Effector memory CD4-positive, alpha-beta T cell (primary cell): ENCODE measurements around the gene KCNIP4.

Source experiments
- DNase-seq, 3 donors: peaks; one replicate each; pipeline ENCODE4 v3.0.0-alpha.2; 2020
- H3K27ac ChIP-seq: 2 replicates; pipeline ENCODE4 v1.7.0; 2013; ENCODE audit warnings: mild to moderate bottlenecking, low read length, moderate library complexity; ENCODE audit not compliant: insufficient read depth, poor library complexity, severe bottlenecking
- H3K27me3 ChIP-seq: replicated peaks from 2 replicates; pipeline ENCODE4 v1.7.0; 2013; ENCODE audit warnings: mild to moderate bottlenecking, low read length; ENCODE audit not compliant: insufficient read depth, control insufficient read depth, poor library complexity, severe bottlenecking
- H3K36me3 ChIP-seq: 2 replicates; pipeline ENCODE4 v1.7.0; 2013; ENCODE audit warnings: mild to moderate bottlenecking, low read length, moderate library complexity; ENCODE audit not compliant: control insufficient read depth, insufficient read depth
- H3K4me1 ChIP-seq: 2 replicates; pipeline ENCODE4 v1.7.0; 2013; ENCODE audit warnings: low read length, mild to moderate bottlenecking; ENCODE audit not compliant: control insufficient read depth, insufficient read depth, poor library complexity, severe bottlenecking
- H3K4me3 ChIP-seq: 2 replicates; pipeline ENCODE4 v1.7.0; 2013; ENCODE audit warnings: low read length, low read depth, mild to moderate bottlenecking; ENCODE audit not compliant: insufficient read depth, poor library complexity, severe bottlenecking
- H3K9me3 ChIP-seq: 2 replicates; pipeline ENCODE4 v1.7.0; 2013; ENCODE audit warnings: mild to moderate bottlenecking, low read length, moderate library complexity; ENCODE audit not compliant: control insufficient read depth

KCNIP4 gene

GRCh38 chr4:21117541-21118180, 830.9 kb downstream of the KCNIP4 start:
- H3K9me3 ChIP-seq = no peaks in the 10 kb centered on the region
- no peak overlapping the region for H3K27ac ChIP-seq
- no peaks in the 10 kb centered on the region for H3K27me3 ChIP-seq
- no peak overlapping the region for H3K4me3 ChIP-seq
- no peaks in the 10 kb centered on the region for H3K4me1 ChIP-seq
- H3K36me3 ChIP-seq = no peaks in the 10 kb centered on the region
- no peak for DNase-seq

DNA sequence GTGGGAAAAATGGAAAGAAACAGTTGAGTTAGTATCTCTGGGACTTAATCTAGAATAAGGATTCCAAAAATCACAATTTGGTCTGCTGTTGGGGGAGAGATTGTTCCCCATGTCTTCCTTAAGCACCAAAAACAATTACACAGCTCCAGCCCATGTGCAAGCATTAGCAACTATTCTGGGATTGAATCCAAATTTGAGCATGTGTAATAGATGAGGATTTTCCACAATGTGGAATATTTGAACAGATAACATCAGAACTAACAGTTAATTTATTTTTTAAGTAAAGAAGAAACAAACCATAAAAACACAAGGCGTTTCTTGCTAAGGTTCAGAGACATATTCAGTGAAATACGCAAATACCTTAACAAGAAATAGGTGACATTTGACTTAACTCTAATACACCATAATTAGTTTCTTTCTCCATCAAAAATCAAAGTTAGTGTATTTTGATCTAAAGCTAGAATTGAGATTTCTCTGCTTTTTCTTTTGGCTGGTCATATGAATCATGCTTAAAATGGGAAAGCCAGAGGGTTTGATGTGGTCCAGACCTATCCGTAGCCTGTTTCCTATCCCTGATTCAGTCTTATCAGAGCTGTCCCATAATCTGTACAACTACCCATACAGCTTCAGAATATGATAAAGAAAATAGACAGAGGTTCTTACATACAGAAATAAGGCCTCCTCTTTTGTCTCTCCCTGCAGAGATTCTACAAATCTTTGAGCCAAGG, 834.9 kb downstream of the KCNIP4 start:
- H3K4me1 ChIP-seq = no peaks in the 10 kb centered on the region
- H3K27me3 ChIP-seq = no peaks in the 10 kb centered on the region
- no peak overlapping the region for H3K27ac ChIP-seq
- no peaks in the 10 kb centered on the region for H3K36me3 ChIP-seq
- DNase-seq = no peak
- no peaks in the 10 kb centered on the region for H3K9me3 ChIP-seq
- no peak overlapping the region for H3K4me3 ChIP-seq

DNA sequence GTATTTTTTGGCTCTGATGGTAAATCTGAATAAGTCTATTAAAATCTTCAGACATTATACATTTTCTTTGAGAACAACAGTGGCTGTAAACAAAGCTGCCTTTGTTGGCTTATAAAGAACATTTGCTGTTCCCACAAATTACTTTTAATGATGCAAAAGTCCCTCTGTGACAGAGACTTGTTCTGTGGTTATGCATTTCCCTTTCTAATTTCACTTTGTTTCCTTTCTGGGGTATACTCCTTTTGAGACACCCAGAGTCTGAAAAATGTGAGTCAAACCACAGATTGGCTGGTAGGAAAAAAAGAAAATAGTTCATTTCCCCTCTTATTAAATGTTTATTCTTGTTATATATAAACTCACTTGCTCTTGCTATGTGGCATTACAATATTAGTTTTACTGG, 845.9 kb downstream of the KCNIP4 start:
- no peak overlapping the region for H3K4me3 ChIP-seq
- no peak for DNase-seq
- H3K36me3 ChIP-seq = no peaks in the 10 kb centered on the region
- no peaks in the 10 kb centered on the region for H3K27me3 ChIP-seq
- no peak overlapping the region for H3K27ac ChIP-seq
- no peaks in the 10 kb centered on the region for H3K9me3 ChIP-seq
- no peaks in the 10 kb centered on the region for H3K4me1 ChIP-seq

DNA sequence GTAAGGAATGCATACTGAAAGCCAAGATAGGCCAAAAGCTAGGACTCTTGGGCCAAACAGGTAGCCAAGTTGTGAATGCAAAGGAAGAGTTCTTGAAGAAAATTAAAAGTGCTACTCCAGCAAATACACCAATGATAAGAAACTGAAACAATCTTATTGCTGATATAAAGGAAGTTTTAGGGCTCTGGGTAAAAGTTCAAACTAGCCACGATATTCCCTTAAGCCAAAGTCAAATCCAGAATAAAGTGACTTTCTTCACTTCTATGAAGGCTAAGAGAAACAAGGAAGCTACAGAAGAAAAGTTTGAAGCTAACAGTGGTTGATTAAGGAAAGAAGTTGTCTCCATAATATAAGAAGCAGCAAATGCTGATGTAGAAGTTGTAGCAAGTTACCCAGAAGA, 850.7 kb downstream of the KCNIP4 start:
- H3K4me1 ChIP-seq = no peaks in the 10 kb centered on the region
- H3K9me3 ChIP-seq = no peaks in the 10 kb centered on the region
- H3K27me3 ChIP-seq = no peaks in the 10 kb centered on the region
- H3K27ac ChIP-seq = no peak overlapping the region
- DNase-seq = no peak
- H3K4me3 ChIP-seq = no peak overlapping the region
- H3K36me3 ChIP-seq = no peaks in the 10 kb centered on the region

GRCh38 chr4:21097026-21097425, 851.5 kb downstream of the KCNIP4 start:
- Histone ChIP-seq H3K36me3 (no peaks in the 10 kb centered on the region), H3K27me3 (no peaks in the 10 kb centered on the region), H3K4me1 (no peaks in the 10 kb centered on the region), H3K27ac (no peak overlapping the region), H3K4me3 (no peak overlapping the region), H3K9me3 (no peaks in the 10 kb centered on the region)
- no peak for DNase-seq

DNA sequence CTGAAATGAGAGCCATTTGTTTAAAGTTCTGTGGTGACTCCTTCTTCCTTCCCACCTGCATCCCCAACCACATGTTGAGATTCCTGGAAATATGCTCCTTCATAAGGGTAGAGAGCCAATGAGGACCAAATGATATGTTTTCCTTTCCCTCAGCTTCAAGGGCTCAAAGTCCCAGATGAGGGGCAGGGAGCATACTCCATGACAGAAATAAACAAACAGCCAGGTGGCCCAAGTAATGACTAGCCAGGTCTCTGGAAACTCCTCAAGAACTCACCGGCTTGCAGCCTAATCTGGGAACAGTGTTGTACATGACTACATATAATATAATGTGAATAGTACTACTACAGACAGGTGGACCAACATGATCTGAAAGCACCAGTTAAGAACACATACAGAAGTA, 856.0 kb downstream of the KCNIP4 start:
- Histone ChIP-seq H3K36me3 (no peaks in the 10 kb centered on the region), H3K9me3 (no peaks in the 10 kb centered on the region), H3K4me1 (no peaks in the 10 kb centered on the region), H3K27me3 (no peaks in the 10 kb centered on the region), H3K27ac (no peak overlapping the region), H3K4me3 (no peak overlapping the region)
- no peak for DNase-seq

- Histone ChIP-seq H3K4me3 (no peak overlapping the region), H3K27me3 (no peaks in the 10 kb centered on the region), H3K9me3 (no peaks in the 10 kb centered on the region), H3K4me1 (no peaks in the 10 kb centered on the region), H3K36me3 (no peaks in the 10 kb centered on the region), H3K27ac (no peak overlapping the region)
- no peak for DNase-seq
Measured at GRCh38 chr4:21090094-21090666, 858.4 kb downstream of the KCNIP4 start.

- Histone ChIP-seq H3K27me3 (no peaks in the 10 kb centered on the region), H3K4me1 (peaks cover 2% of the 10 kb centered on the region), H3K9me3 (no peaks in the 10 kb centered on the region), H3K4me3 (no peak overlapping the region), H3K27ac (no peak overlapping the region), H3K36me3 (no peaks in the 10 kb centered on the region)
- DNase-seq = no peak
Measured at GRCh38 chr4:21083413-21083812, 865.2 kb downstream of the KCNIP4 start.

DNA sequence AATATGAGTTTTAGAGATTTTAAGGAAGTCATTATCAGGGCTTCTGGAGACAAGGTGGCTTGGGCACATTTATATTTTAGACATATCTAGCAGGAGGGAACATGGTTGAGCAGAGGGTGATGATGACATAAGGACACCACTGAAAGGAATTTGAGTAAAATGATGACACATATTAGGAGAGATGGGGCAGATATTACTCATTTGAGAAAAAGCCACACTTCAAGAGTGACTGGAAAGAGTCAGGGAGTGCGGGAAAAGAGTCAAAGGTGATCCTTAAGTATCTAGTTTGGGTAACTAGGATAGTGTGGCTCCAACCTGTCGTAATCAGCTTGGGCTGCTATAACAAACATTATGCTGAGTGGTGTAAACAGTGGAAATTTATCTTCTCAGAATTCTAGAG, 870.6 kb downstream of the KCNIP4 start:
- H3K4me3 ChIP-seq = no peak overlapping the region
- no peaks in the 10 kb centered on the region for H3K36me3 ChIP-seq
- H3K9me3 ChIP-seq = no peaks in the 10 kb centered on the region
- no peak for DNase-seq
- no peak overlapping the region for H3K27ac ChIP-seq
- no peaks in the 10 kb centered on the region for H3K4me1 ChIP-seq
- H3K27me3 ChIP-seq = no peaks in the 10 kb centered on the region

GRCh38 chr4:21067351-21067750, 881.2 kb downstream of the KCNIP4 start:
- Histone ChIP-seq H3K27ac (no peak overlapping the region), H3K4me3 (no peak overlapping the region), H3K36me3 (no peaks in the 10 kb centered on the region), H3K9me3 (no peaks in the 10 kb centered on the region), H3K27me3 (no peaks in the 10 kb centered on the region), H3K4me1 (no peaks in the 10 kb centered on the region)
- no peak for DNase-seq
